ENCODE results near the gene IFNA8.

DNA sequence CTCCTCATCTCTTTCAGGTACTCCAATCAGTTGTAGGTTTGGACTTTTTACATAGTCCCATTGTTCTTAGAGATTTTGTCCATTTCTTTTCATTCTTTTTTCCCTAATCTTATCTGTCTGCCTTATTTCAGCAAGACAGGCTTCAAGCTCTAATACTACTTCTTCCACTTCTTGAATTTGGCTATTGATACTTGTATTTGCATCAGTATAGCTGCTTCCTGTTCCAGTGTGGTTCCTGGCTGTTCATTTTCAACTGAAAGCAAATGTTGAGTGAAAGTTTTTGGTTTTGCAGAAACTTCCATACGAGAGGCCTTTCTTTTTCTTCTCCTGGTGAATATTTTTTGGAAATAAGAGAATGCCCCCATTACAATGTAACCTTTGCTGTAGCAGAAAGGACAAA is 19.3 kb downstream of the IFNA8 start:
- TF ChIP-seq, protein P1, sequence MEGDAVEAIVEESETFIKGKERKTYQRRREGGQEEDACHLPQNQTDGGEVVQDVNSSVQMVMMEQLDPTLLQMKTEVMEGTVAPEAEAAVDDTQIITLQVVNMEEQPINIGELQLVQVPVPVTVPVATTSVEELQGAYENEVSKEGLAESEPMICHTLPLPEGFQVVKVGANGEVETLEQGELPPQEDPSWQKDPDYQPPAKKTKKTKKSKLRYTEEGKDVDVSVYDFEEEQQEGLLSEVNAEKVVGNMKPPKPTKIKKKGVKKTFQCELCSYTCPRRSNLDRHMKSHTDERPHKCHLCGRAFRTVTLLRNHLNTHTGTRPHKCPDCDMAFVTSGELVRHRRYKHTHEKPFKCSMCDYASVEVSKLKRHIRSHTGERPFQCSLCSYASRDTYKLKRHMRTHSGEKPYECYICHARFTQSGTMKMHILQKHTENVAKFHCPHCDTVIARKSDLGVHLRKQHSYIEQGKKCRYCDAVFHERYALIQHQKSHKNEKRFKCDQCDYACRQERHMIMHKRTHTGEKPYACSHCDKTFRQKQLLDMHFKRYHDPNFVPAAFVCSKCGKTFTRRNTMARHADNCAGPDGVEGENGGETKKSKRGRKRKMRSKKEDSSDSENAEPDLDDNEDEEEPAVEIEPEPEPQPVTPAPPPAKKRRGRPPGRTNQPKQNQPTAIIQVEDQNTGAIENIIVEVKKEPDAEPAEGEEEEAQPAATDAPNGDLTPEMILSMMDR (IDR thresholded peaks at IDR 0.05 in 4 of 5, conservative IDR thresholded peaks at IDR 0.05 in 1 of 5): no peak
- no peak for TF ChIP-seq POLR2A (IDR thresholded peaks at IDR 0.05)

Measured in gastrocnemius medialis (tissue), 4 donors.